Fibroblast of skin of left biceps (primary cell): ENCODE results near the gene RWDD1.
"Not testable (repeated sequence)": the region's sequence is repeated elsewhere in the genome, so short reads cannot be mapped to it uniquely, and the experiment has no call there.

Experiments
- DNase-seq, 2 experiments: peaks; one replicate each; pipeline ENCODE4 v3.0.0-alpha.2; 2013; ENCODE audit warnings: low read depth in 2 of 2

The RWDD1 gene

GRCh38 chr6:116560130-116560529 lies 11.2 kb upstream of the RWDD1 start:
- no peak for DNase-seq

GRCh38 chr6:116561377-116562018 lies 9.8 kb upstream of the RWDD1 start:
- peak in 1 of 2 experiments; percentile 45 for DNase-seq

GRCh38 chr6:116562019-116562403 lies 9.3 kb upstream of the RWDD1 start:
- no peak for DNase-seq

GRCh38 chr6:116562614-116563013 lies 8.7 kb upstream of the RWDD1 start:
- no peak for DNase-seq

- DNase-seq: no peak
Observed at GRCh38 chr6:116563830-116564229, 7.5 kb upstream of the RWDD1 start.

- peak in 1 of 2 experiments; percentile 40 for DNase-seq
Observed at GRCh38 chr6:116564311-116564710, 7.0 kb upstream of the RWDD1 start.

GRCh38 chr6:116564921-116565872 lies 6.1 kb upstream of the RWDD1 start:
- no peak for DNase-seq

GRCh38 chr6:116568111-116568510 lies 3.2 kb upstream of the RWDD1 start:
- DNase-seq: peak in 1 of 2 experiments; percentile 33

GRCh38 chr6:116568821-116569755 lies 2.2 kb upstream of the RWDD1 start:
- no peak for DNase-seq

GRCh38 chr6:116571683-116572000 lies 338 bp downstream of the RWDD1 start:
- no peak for DNase-seq

- no peak for DNase-seq
Observed at GRCh38 chr6:116572162-116572561, 858 bp downstream of the RWDD1 start.

- no peak for DNase-seq
Observed at GRCh38 chr6:116575227-116575626, 3.9 kb downstream of the RWDD1 start.

- no peak for DNase-seq
Observed at GRCh38 chr6:116577486-116577885, 6.2 kb downstream of the RWDD1 start.

- DNase-seq: no peak
Observed at GRCh38 chr6:116578335-116578734, 7.0 kb downstream of the RWDD1 start.

- no peak for DNase-seq
Observed at GRCh38 chr6:116579143-116579542, 7.8 kb downstream of the RWDD1 start.

- DNase-seq: peak in 1 of 2 experiments; percentile 46
Observed at GRCh38 chr6:116580198-116580597, 8.9 kb downstream of the RWDD1 start.

- no peak for DNase-seq
Observed at GRCh38 chr6:116586276-116586675, 15.0 kb downstream of the RWDD1 start.

GRCh38 chr6:116586738-116587137 lies 15.4 kb downstream of the RWDD1 start:
- DNase-seq: no peak

GRCh38 chr6:116595247-116595646 lies 23.9 kb downstream of the RWDD1 start:
- DNase-seq: no peak

GRCh38 chr6:116596815-116597214 lies 25.5 kb downstream of the RWDD1 start:
- no peak for DNase-seq

GRCh38 chr6:116603916-116604315 lies 32.6 kb downstream of the RWDD1 start:
- DNase-seq: not testable (repeated sequence)

- DNase-seq: not testable (repeated sequence)
Observed at GRCh38 chr6:116604868-116605267, 33.6 kb downstream of the RWDD1 start.
